Common myeloid progenitor, CD34-positive (primary cell): ENCODE measurements around the gene TSPAN8.
"Not testable (repeated sequence)": the region's sequence is repeated elsewhere in the genome, so short reads cannot be mapped to it uniquely, and the experiment has no call there.

Source experiments
- CTCF ChIA-PET: fragments of 350-600 bp; sonication (Branson Sonifier 250); formaldehyde crosslinking; loops from one replicate; lab custom pipeline; 2021; ENCODE audit warnings: antibody characterized with exemption; lab: Charles Lee
- POLR2A ChIA-PET: fragments of 350-600 bp; sonication (Branson Sonifier 250); formaldehyde crosslinking; loops from one replicate; lab custom pipeline; 2021; ENCODE audit warnings: antibody characterized with exemption; lab: Charles Lee
- DNase-seq, 3 donors: peaks; one replicate each; pipeline versions ENCODE4 v3.0.0 to v3.0.0-alpha.2; 2013
- H3K27ac ChIP-seq, 2 experiments: 1 replicate in 1 of 2; 2 replicates in 1 of 2; pipeline ENCODE4 v1.7.0; 2013; ENCODE audit warnings: inconsistent platforms in 2 of 2, low read length in 2 of 2, mild to moderate bottlenecking in 2 of 2, low read depth in 1 of 2, moderate library complexity in 1 of 2; ENCODE audit not compliant: severe bottlenecking in 2 of 2, insufficient read depth in 1 of 2, poor library complexity in 1 of 2
- H3K27me3 ChIP-seq, 5 experiments: replicated peaks in 2 of 5; 1 replicate in 3 of 5; 2 replicates in 2 of 5; pipeline versions ENCODE4 v1.6.1 to v1.7.0; 2013; ENCODE audit warnings: low read length in 4 of 5, mild to moderate bottlenecking in 2 of 5, moderate library complexity in 2 of 5, inconsistent platforms in 1 of 5; ENCODE audit not compliant: insufficient read depth in 5 of 5, control insufficient read depth in 4 of 5
- H3K36me3 ChIP-seq, 4 experiments: 1 replicate in 2 of 4; 2 replicates in 2 of 4; pipeline versions ENCODE4 v1.6.1 to v1.7.0; 2013; ENCODE audit warnings: low read length in 3 of 4, control low read depth in 1 of 4, mild to moderate bottlenecking in 1 of 4; ENCODE audit not compliant: control insufficient read depth in 4 of 4, insufficient read depth in 4 of 4
- H3K4me1 ChIP-seq, 4 experiments: 1 replicate in 3 of 4; 2 replicates in 1 of 4; pipeline versions ENCODE4 v1.6.1 to v1.7.1; 2013; ENCODE audit warnings: low read length in 3 of 4, mild to moderate bottlenecking in 3 of 4, control low read depth in 1 of 4, inconsistent platforms in 1 of 4, moderate library complexity in 1 of 4; ENCODE audit not compliant: control insufficient read depth in 4 of 4, insufficient read depth in 4 of 4; ENCODE audit errors: control extremely low read depth in 1 of 4
- H3K4me3 ChIP-seq, 7 experiments: 1 replicate in 4 of 7; 2 replicates in 3 of 7; pipeline versions ENCODE4 v1.5.1 to v1.7.0; 2013; ENCODE audit warnings: mild to moderate bottlenecking in 7 of 7, low read length in 6 of 7, moderate library complexity in 6 of 7, inconsistent platforms in 2 of 7, low read depth in 2 of 7, control low read depth in 1 of 7; ENCODE audit not compliant: insufficient read depth in 4 of 7, control insufficient read depth in 1 of 7; ENCODE audit errors: extremely low read depth in 1 of 7
- H3K9me3 ChIP-seq, 5 experiments: 1 replicate in 4 of 5; 2 replicates in 1 of 5; pipeline versions ENCODE4 v1.6.1 to v1.7.1; 2013; ENCODE audit warnings: low read length in 4 of 5, mild to moderate bottlenecking in 2 of 5, inconsistent platforms in 1 of 5, low read depth in 1 of 5, moderate library complexity in 1 of 5; ENCODE audit not compliant: control insufficient read depth in 4 of 5, insufficient read depth in 2 of 5; ENCODE audit errors: control extremely low read depth in 1 of 5
- WGBS: methylation state at CpG from one replicate; pipeline ENCODE4 v1.1.5; 2013; ENCODE audit not compliant: insufficient coverage; 5-methylcytosine and 5-hydroxymethylcytosine counted together

Gene TSPAN8

GRCh38 chr12:71158361-71158882 is 623 bp upstream of the TSPAN8 start:
- POLR2A ChIA-PET: no interaction called here
- no peak overlapping the region for H3K4me3 ChIP-seq
- CTCF ChIA-PET: no interaction called here
- H3K36me3 ChIP-seq: no peaks in the 10 kb centered on the region
- WGBS: 83% methylated on average over 1 of the region's 4 CpGs
- H3K27me3 ChIP-seq: peaks cover 0 to 3% (median 0%) of the 10 kb centered on the region in 5 experiments
- DNase-seq: no peak
- H3K4me1 ChIP-seq: no peaks in the 10 kb centered on the region
- no peaks in the 10 kb centered on the region for H3K9me3 ChIP-seq
- H3K27ac ChIP-seq: no peak overlapping the region

DNA sequence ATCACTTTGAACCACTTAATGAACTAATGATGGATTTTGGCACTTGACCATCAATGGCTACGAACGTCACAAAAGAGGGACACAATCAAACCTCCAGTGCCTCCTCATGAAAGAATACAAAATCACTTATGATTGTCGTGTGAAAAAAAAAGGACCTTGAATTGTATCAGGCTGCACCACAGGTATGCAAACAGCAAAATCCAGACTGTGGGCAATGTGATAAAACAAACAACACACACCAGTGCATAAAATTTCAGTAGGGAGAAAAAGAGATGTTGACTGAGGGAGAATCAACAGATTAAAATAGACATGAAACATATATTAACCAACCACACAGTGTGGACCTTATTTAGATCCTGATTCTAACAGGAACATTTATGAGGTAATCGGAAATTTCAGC is 2.6 kb downstream of the TSPAN8 start:
- Histone ChIP-seq H3K36me3 (no peaks in the 10 kb centered on the region), H3K9me3 (peaks cover 0 to 2% (median 0%) of the 10 kb centered on the region in 5 experiments), H3K4me1 (no peaks in the 10 kb centered on the region), H3K4me3 (no peak overlapping the region), H3K27ac (no peak overlapping the region), H3K27me3 (peaks cover 0 to 2% (median 0%) of the 10 kb centered on the region in 5 experiments)
- CTCF ChIA-PET: no interaction called here
- POLR2A ChIA-PET: no interaction called here
- 94% methylated on average over 2 of the region's 4 CpGs for WGBS
- no peak for DNase-seq

GRCh38 chr12:71152851-71153250 is 4.9 kb downstream of the TSPAN8 start:
- H3K36me3 ChIP-seq: no peaks in the 10 kb centered on the region
- peaks cover 0 to 2% (median 0%) of the 10 kb centered on the region in 5 experiments for H3K27me3 ChIP-seq
- no peak for DNase-seq
- peaks cover 0 to 4% (median 0%) of the 10 kb centered on the region in 5 experiments for H3K9me3 ChIP-seq
- H3K27ac ChIP-seq: no peak overlapping the region
- CTCF ChIA-PET: no interaction called here
- no peak overlapping the region for H3K4me3 ChIP-seq
- POLR2A ChIA-PET: no interaction called here
- 93% methylated on average over 5 of the region's 5 CpGs for WGBS
- H3K4me1 ChIP-seq: no peaks in the 10 kb centered on the region

DNA sequence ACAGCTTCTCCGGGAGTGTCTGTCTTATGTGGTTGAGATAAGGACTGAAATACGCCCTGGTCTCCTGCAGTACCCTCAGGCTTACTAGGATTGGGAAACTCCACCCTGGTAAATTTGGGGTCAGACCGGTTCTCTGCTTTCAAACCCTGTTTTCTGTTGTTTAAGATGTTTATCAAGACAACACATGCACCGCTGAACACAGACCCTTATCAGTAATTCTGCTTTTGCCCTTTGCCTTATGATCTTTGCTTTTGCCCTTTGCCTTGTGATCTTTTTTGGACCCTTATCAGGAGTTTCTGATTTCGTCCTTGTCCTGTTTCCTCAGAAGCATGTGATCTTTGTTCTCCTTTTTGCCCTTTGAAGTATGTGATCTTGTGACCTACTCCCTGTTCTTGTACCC is 7.8 kb downstream of the TSPAN8 start:
- H3K36me3 ChIP-seq, CTCF ChIA-PET, H3K9me3 ChIP-seq, H3K27ac ChIP-seq, H3K4me3 ChIP-seq, H3K4me1 ChIP-seq, POLR2A ChIA-PET, H3K27me3 ChIP-seq, DNase-seq: not testable (repeated sequence)
- WGBS: 93% methylated on average over 5 of the region's 5 CpGs

DNA sequence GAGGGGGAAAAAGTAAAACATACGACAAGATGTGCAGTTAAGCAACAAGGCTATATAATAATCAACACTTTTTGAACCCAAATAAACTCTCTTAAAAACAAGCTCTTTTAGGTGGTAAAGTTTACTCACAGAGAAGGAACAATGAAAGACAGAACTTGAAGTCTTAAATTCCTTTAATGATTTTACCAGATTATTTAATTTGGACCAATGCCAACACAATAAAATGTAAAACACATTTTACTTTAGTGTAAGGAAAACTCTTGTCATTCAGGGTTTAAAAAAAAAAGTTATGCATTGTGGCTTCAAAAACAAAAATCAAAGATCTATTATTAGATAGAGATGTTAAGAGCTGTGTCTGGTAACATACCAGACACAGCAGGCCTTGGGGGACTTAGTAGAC is 13.1 kb downstream of the TSPAN8 start:
- ChIA-PET CTCF (no interaction called here), POLR2A (no interaction called here)
- WGBS: no CpG with 5 or more reads among the region's 1 CpG
- no peaks in the 10 kb centered on the region for H3K36me3 ChIP-seq
- H3K27me3 ChIP-seq: no peaks in the 10 kb centered on the region
- H3K9me3 ChIP-seq: no peaks in the 10 kb centered on the region
- H3K27ac ChIP-seq: no peak overlapping the region
- H3K4me3 ChIP-seq: no peak overlapping the region
- no peak for DNase-seq
- no peaks in the 10 kb centered on the region for H3K4me1 ChIP-seq

- Histone ChIP-seq H3K36me3 (no peaks in the 10 kb centered on the region), H3K4me3 (no peak overlapping the region), H3K27me3 (peaks cover 0 to 2% (median 0%) of the 10 kb centered on the region in 5 experiments), H3K9me3 (no peaks in the 10 kb centered on the region), H3K4me1 (no peaks in the 10 kb centered on the region), H3K27ac (no peak overlapping the region)
- DNase-seq: no peak
- POLR2A ChIA-PET: no interaction called here
- CTCF ChIA-PET: no interaction called here
- 94% methylated on average over 3 of the region's 5 CpGs for WGBS
Observed at GRCh38 chr12:71142956-71143355, 14.8 kb downstream of the TSPAN8 start.

DNA sequence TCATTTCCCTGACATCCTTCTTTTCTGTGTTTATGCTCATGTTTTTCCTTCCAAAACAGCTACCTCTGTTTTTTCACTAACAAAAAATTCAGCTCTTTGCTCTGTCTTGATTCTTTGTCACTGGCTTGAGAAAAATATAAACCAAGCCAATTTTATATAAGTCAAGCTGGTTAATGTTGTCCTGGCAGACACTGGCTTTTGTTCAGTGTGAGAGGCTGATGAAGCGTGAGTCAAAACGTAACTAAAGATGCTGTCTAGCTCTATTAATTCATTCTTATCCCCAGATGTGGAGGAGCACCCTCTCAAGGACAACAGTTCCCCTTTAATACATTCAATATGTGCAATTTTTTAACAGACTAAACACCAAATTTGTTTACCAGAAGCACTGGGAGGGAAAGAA is 15.8 kb downstream of the TSPAN8 start:
- Histone ChIP-seq H3K27ac (no peak overlapping the region), H3K9me3 (no peaks in the 10 kb centered on the region), H3K36me3 (no peaks in the 10 kb centered on the region), H3K4me1 (no peaks in the 10 kb centered on the region), H3K27me3 (peaks cover 0 to 2% (median 0%) of the 10 kb centered on the region in 5 experiments), H3K4me3 (no peak overlapping the region)
- POLR2A ChIA-PET: no interaction called here
- 100% methylated on average over 2 of the region's 2 CpGs for WGBS
- DNase-seq: no peak
- CTCF ChIA-PET: no interaction called here
